ENCODE measurements around the gene PTCSC3. TPM values are rescaled to one million over a fixed set of nuclear protein-coding genes. Genes with fewer than 3 reads are reported as not detected.

The PTCSC3 gene
- total and polyA plus RNA-seq, 2 experiments from 2014 or later, result not detected

GRCh38 chr14:36171607-36172006, 4.9 kb downstream of the PTCSC3 start:
- Histone ChIP-seq H3K4me2 (no peak overlapping the region), H3K27ac (ENCODE audit: low read depth) (no peak overlapping the region), H3K79me2 (replicated peaks; ENCODE audit: insufficient read depth) (no peaks in the 10 kb centered on the region), H3K27me3 (ENCODE audit: insufficient read depth) (no peaks in the 10 kb centered on the region), H3K36me3 (ENCODE audit: insufficient read depth) (no peaks in the 10 kb centered on the region), H3K4me1 (ENCODE audit: insufficient read depth) (peaks cover 15% of the 10 kb centered on the region), H3K4me3 (no peak overlapping the region), H2AFZ (no peak overlapping the region), H3F3A (replicated peaks; ENCODE audit: low read depth) (no peaks in the 10 kb centered on the region), H3K9me2 (ENCODE audit: insufficient read depth) (no peaks in the 10 kb centered on the region), H4K20me1 (replicated peaks; ENCODE audit: insufficient read depth) (no peaks in the 10 kb centered on the region)
- H3K36me3 Mint-ChIP-seq (ENCODE audit: low read depth), result no peaks in the 10 kb centered on the region
- peaks cover 17% of the 10 kb centered on the region for H3K4me1 Mint-ChIP-seq
- no peak for DNase-seq (ENCODE audit: low spot score)
- ATAC-seq, result no peak
- H3K27ac Mint-ChIP-seq, result no peak overlapping the region
- H3K4me3 Mint-ChIP-seq, result no peak overlapping the region
- no peak for TF ChIP-seq ZNF114 (CRISPR knock-in tag; IDR thresholded peaks at IDR 0.05)
- no peak for TF ChIP-seq POLR2AphosphoS5 (IDR thresholded peaks at IDR 0.05; ENCODE audit: low read depth)
- no peak for TF ChIP-seq CTCF (conservative IDR thresholded peaks at IDR 0.05; ENCODE audit: low read depth in 2 of 2)
- no peak for TF ChIP-seq EZH2phosphoT487 (IDR thresholded peaks at IDR 0.05; ENCODE audit: unreplicated experiment)
- TF ChIP-seq ETS1 (IDR thresholded peaks at IDR 0.05), result no peak
- no peak for TF ChIP-seq CREB1 (CRISPR knock-in tag; IDR thresholded peaks at IDR 0.05; ENCODE audit: low read depth)
- TF ChIP-seq NANOG (IDR thresholded peaks at IDR 0.05; ENCODE audit: borderline replicate concordance), result no peak
- TF ChIP-seq, protein P1, sequence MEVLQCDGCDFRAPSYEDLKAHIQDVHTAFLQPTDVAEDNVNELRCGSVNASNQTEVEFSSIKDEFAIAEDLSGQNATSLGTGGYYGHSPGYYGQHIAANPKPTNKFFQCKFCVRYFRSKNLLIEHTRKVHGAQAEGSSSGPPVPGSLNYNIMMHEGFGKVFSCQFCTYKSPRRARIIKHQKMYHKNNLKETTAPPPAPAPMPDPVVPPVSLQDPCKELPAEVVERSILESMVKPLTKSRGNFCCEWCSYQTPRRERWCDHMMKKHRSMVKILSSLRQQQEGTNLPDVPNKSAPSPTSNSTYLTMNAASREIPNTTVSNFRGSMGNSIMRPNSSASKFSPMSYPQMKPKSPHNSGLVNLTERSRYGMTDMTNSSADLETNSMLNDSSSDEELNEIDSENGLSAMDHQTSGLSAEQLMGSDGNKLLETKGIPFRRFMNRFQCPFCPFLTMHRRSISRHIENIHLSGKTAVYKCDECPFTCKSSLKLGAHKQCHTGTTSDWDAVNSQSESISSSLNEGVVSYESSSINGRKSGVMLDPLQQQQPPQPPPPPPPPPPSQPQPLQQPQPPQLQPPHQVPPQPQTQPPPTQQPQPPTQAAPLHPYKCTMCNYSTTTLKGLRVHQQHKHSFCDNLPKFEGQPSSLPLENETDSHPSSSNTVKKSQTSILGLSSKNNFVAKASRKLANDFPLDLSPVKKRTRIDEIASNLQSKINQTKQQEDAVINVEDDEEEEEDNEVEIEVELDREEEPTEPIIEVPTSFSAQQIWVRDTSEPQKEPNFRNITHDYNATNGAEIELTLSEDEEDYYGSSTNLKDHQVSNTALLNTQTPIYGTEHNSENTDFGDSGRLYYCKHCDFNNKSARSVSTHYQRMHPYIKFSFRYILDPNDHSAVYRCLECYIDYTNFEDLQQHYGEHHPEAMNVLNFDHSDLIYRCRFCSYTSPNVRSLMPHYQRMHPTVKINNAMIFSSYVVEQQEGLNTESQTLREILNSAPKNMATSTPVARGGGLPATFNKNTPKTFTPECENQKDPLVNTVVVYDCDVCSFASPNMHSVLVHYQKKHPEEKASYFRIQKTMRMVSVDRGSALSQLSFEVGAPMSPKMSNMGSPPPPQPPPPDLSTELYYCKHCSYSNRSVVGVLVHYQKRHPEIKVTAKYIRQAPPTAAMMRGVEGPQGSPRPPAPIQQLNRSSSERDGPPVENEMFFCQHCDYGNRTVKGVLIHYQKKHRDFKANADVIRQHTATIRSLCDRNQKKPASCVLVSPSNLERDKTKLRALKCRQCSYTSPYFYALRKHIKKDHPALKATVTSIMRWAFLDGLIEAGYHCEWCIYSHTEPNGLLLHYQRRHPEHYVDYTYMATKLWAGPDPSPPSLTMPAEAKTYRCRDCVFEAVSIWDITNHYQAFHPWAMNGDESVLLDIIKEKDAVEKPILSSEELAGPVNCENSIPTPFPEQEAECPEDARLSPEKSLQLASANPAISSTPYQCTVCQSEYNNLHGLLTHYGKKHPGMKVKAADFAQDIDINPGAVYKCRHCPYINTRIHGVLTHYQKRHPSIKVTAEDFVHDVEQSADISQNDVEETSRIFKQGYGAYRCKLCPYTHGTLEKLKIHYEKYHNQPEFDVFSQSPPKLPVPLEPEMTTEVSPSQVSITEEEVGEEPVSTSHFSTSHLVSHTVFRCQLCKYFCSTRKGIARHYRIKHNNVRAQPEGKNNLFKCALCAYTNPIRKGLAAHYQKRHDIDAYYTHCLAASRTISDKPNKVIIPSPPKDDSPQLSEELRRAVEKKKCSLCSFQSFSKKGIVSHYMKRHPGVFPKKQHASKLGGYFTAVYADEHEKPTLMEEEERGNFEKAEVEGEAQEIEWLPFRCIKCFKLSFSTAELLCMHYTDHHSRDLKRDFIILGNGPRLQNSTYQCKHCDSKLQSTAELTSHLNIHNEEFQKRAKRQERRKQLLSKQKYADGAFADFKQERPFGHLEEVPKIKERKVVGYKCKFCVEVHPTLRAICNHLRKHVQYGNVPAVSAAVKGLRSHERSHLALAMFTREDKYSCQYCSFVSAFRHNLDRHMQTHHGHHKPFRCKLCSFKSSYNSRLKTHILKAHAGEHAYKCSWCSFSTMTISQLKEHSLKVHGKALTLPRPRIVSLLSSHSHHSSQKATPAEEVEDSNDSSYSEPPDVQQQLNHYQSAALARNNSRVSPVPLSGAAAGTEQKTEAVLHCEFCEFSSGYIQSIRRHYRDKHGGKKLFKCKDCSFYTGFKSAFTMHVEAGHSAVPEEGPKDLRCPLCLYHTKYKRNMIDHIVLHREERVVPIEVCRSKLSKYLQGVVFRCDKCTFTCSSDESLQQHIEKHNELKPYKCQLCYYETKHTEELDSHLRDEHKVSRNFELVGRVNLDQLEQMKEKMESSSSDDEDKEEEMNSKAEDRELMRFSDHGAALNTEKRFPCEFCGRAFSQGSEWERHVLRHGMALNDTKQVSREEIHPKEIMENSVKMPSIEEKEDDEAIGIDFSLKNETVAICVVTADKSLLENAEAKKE (CRISPR knock-in tag; IDR thresholded peaks at IDR 0.05), result no peak
- H3K9me3 Mint-ChIP-seq, result no peaks in the 10 kb centered on the region
- no peaks in the 10 kb centered on the region for H3K27me3 Mint-ChIP-seq (ENCODE audit: insufficient read depth, low read depth, poor library complexity)
